ENCODE data around the gene FLRT2.

FLRT2 gene

DNA sequence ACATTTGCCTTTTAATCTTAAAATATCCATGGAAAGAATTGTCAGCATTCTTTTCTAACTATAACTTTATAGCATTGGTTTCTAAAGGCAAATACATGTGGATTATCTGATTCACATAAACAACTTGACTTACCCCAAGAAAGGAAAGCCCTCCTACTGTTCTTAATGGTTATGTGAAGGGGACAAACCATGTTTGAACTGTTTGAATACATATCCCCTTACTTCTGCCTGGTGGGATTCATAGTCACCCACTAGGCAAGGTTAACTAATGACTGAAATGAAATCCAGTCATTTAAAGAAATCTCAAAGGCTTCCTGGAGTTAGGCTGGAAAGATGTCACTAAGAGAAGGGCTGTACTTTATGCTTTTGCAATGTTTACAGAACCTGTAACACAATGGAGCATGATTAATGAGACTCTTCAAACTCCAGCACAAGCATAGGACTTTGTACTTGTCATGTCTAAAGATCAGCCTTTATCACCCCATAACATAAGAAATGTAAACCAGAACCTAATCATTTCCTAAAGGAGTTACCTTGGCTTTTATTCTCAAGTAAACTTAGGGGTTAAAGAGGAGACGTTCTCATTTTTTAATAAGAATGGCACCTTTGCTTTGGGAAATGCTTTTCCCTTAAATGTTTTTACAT, 10.2 kb upstream of the FLRT2 start:
- TF ChIP-seq, protein P1, sequence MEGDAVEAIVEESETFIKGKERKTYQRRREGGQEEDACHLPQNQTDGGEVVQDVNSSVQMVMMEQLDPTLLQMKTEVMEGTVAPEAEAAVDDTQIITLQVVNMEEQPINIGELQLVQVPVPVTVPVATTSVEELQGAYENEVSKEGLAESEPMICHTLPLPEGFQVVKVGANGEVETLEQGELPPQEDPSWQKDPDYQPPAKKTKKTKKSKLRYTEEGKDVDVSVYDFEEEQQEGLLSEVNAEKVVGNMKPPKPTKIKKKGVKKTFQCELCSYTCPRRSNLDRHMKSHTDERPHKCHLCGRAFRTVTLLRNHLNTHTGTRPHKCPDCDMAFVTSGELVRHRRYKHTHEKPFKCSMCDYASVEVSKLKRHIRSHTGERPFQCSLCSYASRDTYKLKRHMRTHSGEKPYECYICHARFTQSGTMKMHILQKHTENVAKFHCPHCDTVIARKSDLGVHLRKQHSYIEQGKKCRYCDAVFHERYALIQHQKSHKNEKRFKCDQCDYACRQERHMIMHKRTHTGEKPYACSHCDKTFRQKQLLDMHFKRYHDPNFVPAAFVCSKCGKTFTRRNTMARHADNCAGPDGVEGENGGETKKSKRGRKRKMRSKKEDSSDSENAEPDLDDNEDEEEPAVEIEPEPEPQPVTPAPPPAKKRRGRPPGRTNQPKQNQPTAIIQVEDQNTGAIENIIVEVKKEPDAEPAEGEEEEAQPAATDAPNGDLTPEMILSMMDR (IDR thresholded peaks at IDR 0.05; ENCODE audit: borderline replicate concordance, control extremely low read depth, extremely low read depth, insufficient read depth, missing control alignments), result no peak
- in situ Hi-C loops (cut with MboI; ENCODE audit: low sequenced_read_pairs, unreplicated experiment), result no loop called here
- no peak for DNase-seq (ENCODE audit: low spot score)

DNA sequence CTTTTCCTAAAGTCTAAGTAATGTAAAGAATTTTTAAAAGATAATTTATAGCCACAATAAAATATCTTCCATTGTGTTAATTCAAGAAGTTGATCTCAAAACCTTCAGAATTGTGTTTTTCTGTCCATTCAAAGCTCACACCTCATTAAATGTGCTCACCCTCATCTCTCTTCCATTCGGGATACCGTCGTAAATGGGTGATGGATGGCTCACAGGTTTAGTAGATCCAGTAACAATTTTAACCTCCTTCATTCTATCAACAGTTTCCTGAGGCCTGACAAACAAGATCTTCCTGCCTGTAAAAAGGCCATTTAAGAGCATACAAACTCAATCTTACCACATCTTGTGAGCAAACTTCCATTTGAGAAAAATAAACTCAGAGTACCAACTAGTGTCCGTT, 9.4 kb upstream of the FLRT2 start:
- in situ Hi-C loops (cut with MboI; ENCODE audit: low sequenced_read_pairs, unreplicated experiment), result no loop called here
- TF ChIP-seq, protein P1 (IDR thresholded peaks at IDR 0.05; ENCODE audit: borderline replicate concordance, control extremely low read depth, extremely low read depth, insufficient read depth, missing control alignments), result no peak
- no peak for DNase-seq (ENCODE audit: low spot score)

DNA sequence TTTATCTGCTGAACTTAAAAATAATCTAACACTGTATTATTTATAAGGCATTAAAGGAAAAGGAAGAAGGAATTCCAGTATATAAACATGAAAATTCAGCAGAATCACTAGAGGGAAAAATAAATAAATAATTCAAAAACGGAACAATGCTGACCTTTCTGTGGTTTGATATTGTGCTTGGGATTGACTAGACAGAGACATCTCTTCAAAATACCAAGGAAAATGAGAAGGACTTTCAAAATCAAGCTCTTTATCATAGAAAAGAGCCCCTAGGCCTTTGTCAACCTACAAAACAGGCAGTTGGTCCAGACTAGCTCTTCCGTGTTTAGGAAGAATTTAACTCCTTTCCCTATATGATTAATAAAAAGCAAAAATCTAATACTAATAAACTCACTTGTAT, 6.3 kb upstream of the FLRT2 start:
- TF ChIP-seq, protein P1 (IDR thresholded peaks at IDR 0.05; ENCODE audit: borderline replicate concordance, control extremely low read depth, extremely low read depth, insufficient read depth, missing control alignments), result no peak
- in situ Hi-C loops (cut with MboI; ENCODE audit: low sequenced_read_pairs, unreplicated experiment), result no loop called here

DNA sequence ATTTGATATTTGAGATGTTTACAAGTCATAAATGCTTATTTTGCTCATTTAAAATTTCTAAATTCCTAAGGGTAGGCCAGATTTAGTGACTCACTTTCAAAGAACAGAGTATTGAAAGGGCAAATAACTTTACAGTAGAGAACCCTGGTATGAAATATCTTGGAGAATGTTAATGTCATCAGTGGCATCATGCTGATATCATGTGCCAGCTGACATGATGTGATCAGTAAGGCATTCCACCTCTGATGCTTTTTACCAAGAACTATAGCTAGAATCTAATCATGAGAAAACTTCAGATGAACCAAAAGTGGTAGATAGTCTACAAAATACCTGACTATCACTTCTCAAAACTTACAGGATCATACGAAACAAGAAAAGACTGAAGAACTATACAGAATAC, 2.9 kb upstream of the FLRT2 start:
- no peak for DNase-seq (ENCODE audit: low spot score)
- TF ChIP-seq, protein P1 (IDR thresholded peaks at IDR 0.05; ENCODE audit: borderline replicate concordance, control extremely low read depth, extremely low read depth, insufficient read depth, missing control alignments), result no peak
- in situ Hi-C loops (cut with MboI; ENCODE audit: low sequenced_read_pairs, unreplicated experiment), result no loop called here

More for the DNA sequence above, 6.3 kb upstream of the FLRT2 start:
- no peak for DNase-seq (ENCODE audit: low spot score)

DNA sequence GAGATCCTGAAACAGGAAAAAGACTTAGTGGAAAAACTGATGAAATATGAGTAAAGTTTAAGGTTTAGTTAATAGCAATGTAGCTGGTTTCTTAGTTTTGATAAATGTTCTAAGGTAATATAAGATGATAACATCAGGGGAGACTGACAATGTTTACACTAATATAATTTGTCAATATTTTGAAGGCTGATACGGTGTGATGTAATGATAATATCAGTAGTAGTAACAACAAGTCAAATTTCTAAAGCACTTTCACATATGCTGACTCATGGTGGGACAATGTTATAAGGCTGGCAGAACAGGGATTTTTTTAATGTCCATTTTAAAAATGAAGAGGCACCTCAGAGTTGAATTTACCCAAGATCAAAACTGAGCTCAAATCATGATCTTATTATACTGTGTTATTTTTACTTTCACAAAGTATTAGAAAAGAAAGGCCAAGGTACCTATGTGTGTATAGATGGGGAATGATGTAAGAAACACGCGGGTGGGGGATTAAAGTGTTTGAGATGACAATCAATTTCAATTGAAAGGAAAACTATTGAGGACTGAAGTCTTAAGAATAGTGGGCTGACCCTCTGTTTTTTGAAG, 2.4 kb upstream of the FLRT2 start:
- TF ChIP-seq, protein P1 (IDR thresholded peaks at IDR 0.05; ENCODE audit: borderline replicate concordance, control extremely low read depth, extremely low read depth, insufficient read depth, missing control alignments), result no peak
- DNase-seq (ENCODE audit: low spot score), result no peak
- in situ Hi-C loops (cut with MboI; ENCODE audit: low sequenced_read_pairs, unreplicated experiment), result no loop called here

DNA sequence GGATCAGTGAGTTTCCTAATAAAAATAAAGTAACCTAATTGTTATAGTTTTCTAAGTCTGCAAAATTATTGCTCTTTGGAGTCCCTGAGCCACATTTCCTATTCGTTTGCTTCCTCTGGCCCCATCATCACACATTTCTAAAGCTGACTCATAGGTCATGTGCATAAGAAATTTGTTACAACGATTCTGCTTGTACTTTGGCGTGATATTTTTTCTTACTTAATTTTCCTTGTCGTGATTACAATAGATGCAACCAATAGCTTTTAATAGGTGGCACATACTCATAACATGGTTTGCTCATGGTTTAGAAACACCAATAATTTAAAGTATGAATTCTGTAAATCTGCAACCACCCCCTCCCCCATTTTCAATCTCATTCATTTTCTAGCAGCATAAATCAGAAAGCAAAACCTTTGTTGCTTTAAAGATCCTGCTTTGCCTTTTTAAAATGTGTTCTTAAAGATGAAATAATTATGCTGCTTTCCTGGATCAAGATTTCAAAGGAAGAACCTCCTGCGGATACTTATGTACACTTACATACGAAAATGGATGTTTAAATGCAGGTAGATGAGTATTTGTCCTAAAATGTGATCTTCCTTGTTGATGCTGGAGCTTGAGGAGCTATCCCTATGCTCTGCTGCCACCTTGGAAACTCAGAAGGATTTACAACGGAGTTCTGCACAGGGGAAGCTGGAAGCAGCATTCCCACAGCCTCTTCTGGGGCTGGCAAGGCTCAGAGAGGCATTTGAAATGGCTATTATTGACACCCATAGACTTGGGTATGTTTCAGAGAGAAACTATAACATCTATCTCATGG, 1.7 kb upstream of the FLRT2 start:
- TF ChIP-seq, protein P1 (IDR thresholded peaks at IDR 0.05; ENCODE audit: borderline replicate concordance, control extremely low read depth, extremely low read depth, insufficient read depth, missing control alignments), result no peak
- in situ Hi-C loops (cut with MboI; ENCODE audit: low sequenced_read_pairs, unreplicated experiment), result no loop called here
- DNase-seq (ENCODE audit: low spot score), result no peak

Data from GM13976 (cell line).